Measurements from ENCODE around the gene SLC2A14. TPM values are rescaled to one million over a fixed set of nuclear protein-coding genes. Genes with fewer than 3 reads are reported as not detected.

Gene SLC2A14
- total RNA-seq, 1 donor, result under 0.01 TPM

- TF ChIP-seq CTCF (IDR thresholded peaks at IDR 0.05; ENCODE audit: extremely low read depth, low read depth, low read length), result no peak
- H3K4me1 ChIP-seq (ENCODE audit: insufficient read depth, low read length), result no peaks in the 10 kb centered on the region
- no peak overlapping the region for H3K4me3 ChIP-seq (ENCODE audit: insufficient read depth, low read length)
- no peak overlapping the region for H2AFZ ChIP-seq (ENCODE audit: low read length)
- no peak overlapping the region for H3K4me2 ChIP-seq (ENCODE audit: insufficient read depth, low read length)
- H3K27ac ChIP-seq (ENCODE audit: low read depth, low read length), result no peak overlapping the region
- no peaks in the 10 kb centered on the region for H3K9me3 ChIP-seq (ENCODE audit: low read depth, low read length)
- peaks cover 13% of the 10 kb centered on the region for H3K27me3 ChIP-seq (ENCODE audit: insufficient read depth, low read length)
- no peaks in the 10 kb centered on the region for H3K79me2 ChIP-seq (ENCODE audit: insufficient read depth, low read length)
- no peaks in the 10 kb centered on the region for H4K20me1 ChIP-seq (ENCODE audit: insufficient read depth, low read length)
- no peak for DNase-seq (ENCODE audit: insufficient read length, low spot score, missing footprints)
- no peaks in the 10 kb centered on the region for H3K36me3 ChIP-seq (ENCODE audit: insufficient read depth, low read length)
These were observed 4.7 kb upstream of the SLC2A14 start for GRCh38 chr12:7877420-7877819.

GRCh38 chr12:7870335-7870734 is 2.4 kb downstream of the SLC2A14 start:
- Histone ChIP-seq H3K9me3 (ENCODE audit: low read depth, low read length) (no peaks in the 10 kb centered on the region), H3K4me3 (ENCODE audit: insufficient read depth, low read length) (no peak overlapping the region), H3K36me3 (ENCODE audit: insufficient read depth, low read length) (no peaks in the 10 kb centered on the region), H3K27ac (ENCODE audit: low read depth, low read length) (no peak overlapping the region), H2AFZ (ENCODE audit: low read length) (no peak overlapping the region), H4K20me1 (ENCODE audit: insufficient read depth, low read length) (no peaks in the 10 kb centered on the region), H3K4me2 (ENCODE audit: insufficient read depth, low read length) (no peak overlapping the region), H3K79me2 (ENCODE audit: insufficient read depth, low read length) (no peaks in the 10 kb centered on the region), H3K27me3 (ENCODE audit: insufficient read depth, low read length) (peaks cover 18% of the 10 kb centered on the region), H3K4me1 (ENCODE audit: insufficient read depth, low read length) (peaks cover 4% of the 10 kb centered on the region)
- TF ChIP-seq CTCF (IDR thresholded peaks at IDR 0.05; ENCODE audit: extremely low read depth, low read depth, low read length), result no peak
- DNase-seq (ENCODE audit: insufficient read length, low spot score, missing footprints), result no peak

- TF ChIP-seq CTCF (IDR thresholded peaks at IDR 0.05; ENCODE audit: extremely low read depth, low read depth, low read length), result no peak
- Histone ChIP-seq H3K27me3 (ENCODE audit: insufficient read depth, low read length) (peaks cover 18% of the 10 kb centered on the region), H3K4me3 (ENCODE audit: insufficient read depth, low read length) (no peak overlapping the region), H3K79me2 (ENCODE audit: insufficient read depth, low read length) (no peaks in the 10 kb centered on the region), H3K4me2 (ENCODE audit: insufficient read depth, low read length) (no peak overlapping the region), H2AFZ (ENCODE audit: low read length) (no peak overlapping the region), H4K20me1 (ENCODE audit: insufficient read depth, low read length) (no peaks in the 10 kb centered on the region), H3K4me1 (ENCODE audit: insufficient read depth, low read length) (peaks cover 4% of the 10 kb centered on the region), H3K9me3 (ENCODE audit: low read depth, low read length) (no peaks in the 10 kb centered on the region), H3K36me3 (ENCODE audit: insufficient read depth, low read length) (no peaks in the 10 kb centered on the region), H3K27ac (ENCODE audit: low read depth, low read length) (no peak overlapping the region)
- DNase-seq (ENCODE audit: insufficient read length, low spot score, missing footprints), result no peak
These were observed 3.6 kb downstream of the SLC2A14 start for GRCh38 chr12:7869137-7869536.

DNA sequence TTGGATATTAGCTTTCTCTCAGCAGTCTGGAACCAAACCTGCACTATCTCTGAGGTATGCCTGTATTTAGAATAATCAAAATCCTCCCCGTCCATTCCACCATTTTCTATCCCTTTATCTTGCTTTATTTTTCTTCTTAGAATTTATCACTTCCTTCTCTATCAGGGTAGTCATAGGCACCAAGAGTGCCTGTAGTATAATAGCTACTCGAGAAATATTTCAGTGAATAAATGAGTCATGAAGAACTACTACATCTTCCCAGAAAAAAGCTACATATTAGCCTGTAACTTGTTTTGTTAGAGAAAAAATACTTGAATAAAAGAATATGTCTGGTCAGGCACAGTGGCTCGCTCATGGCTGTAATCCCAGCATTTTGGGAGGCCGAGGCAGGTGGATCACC is 4.3 kb downstream of the SLC2A14 start:
- Histone ChIP-seq H4K20me1 (ENCODE audit: insufficient read depth, low read length) (no peaks in the 10 kb centered on the region), H2AFZ (ENCODE audit: low read length) (peak overlapping the region; percentile 16), H3K27me3 (ENCODE audit: insufficient read depth, low read length) (peaks cover 15% of the 10 kb centered on the region), H3K4me1 (ENCODE audit: insufficient read depth, low read length) (peaks cover 4% of the 10 kb centered on the region), H3K79me2 (ENCODE audit: insufficient read depth, low read length) (no peaks in the 10 kb centered on the region), H3K9me3 (ENCODE audit: low read depth, low read length) (no peaks in the 10 kb centered on the region), H3K36me3 (ENCODE audit: insufficient read depth, low read length) (no peaks in the 10 kb centered on the region), H3K4me2 (ENCODE audit: insufficient read depth, low read length) (no peak overlapping the region), H3K4me3 (ENCODE audit: insufficient read depth, low read length) (no peak overlapping the region), H3K27ac (ENCODE audit: low read depth, low read length) (no peak overlapping the region)
- DNase-seq (ENCODE audit: insufficient read length, low spot score, missing footprints), result peak; percentile 91
- TF ChIP-seq CTCF (IDR thresholded peaks at IDR 0.05; ENCODE audit: extremely low read depth, low read depth, low read length), result no peak

Measured in osteoblast (primary cell).